ENCODE results near the gene DNALI1.
"Not testable (repeated sequence)": the region's sequence is repeated elsewhere in the genome, so short reads cannot be mapped to it uniquely, and the experiment has no call there.

Gene DNALI1

DNA sequence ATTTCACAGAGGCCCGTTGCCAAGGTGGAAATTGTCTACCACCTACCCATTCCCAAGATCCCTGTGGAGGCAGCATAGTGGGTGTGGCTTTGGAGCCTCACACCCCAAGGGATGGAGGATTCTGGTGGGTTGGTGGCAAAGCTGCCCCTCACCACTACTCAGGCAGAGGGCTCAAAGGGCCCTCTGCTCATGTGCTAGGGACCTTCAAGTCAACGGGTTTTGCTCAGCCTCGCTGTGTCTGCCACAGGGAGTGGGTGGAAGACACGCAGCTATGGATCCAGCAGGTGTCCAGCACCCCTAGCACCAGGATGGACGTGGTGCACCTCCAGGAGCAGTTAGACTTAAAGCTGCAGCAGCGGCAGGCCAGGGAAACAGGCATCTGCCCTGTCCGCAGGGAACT is 2.3 kb downstream of the DNALI1 start:
- Histone ChIP-seq H3K36me3 (replicated peaks; ENCODE audit: low read depth, low read length) (no peaks in the 10 kb centered on the region), H3K9me3 (ENCODE audit: insufficient read depth, low read length) (no peaks in the 10 kb centered on the region), H3K79me2 (ENCODE audit: low read length) (peaks cover under 1% of the 10 kb centered on the region; the same call in 1 of the 2 replicates), H3K4me3 (ENCODE audit: low read length) (no peak overlapping the region), H3K4me2 (ENCODE audit: low read length) (no peak overlapping the region), H3K27me3 (ENCODE audit: low read depth, low read length) (no peaks in the 10 kb centered on the region), H4K20me1 (ENCODE audit: insufficient read depth, low read length) (no peaks in the 10 kb centered on the region), H3K4me1 (ENCODE audit: low read length) (no peaks in the 10 kb centered on the region), H3K9ac (ENCODE audit: low read length) (no peak overlapping the region), H2AFZ (ENCODE audit: low read depth, low read length) (no peak overlapping the region), H3K27ac (ENCODE audit: low read length) (no peak overlapping the region)
- TF ChIP-seq EZH2phosphoT487 (IDR thresholded peaks at IDR 0.05; ENCODE audit: low read depth): no peak
- TF ChIP-seq CTCF (IDR thresholded peaks at IDR 0.05; ENCODE audit: low read depth, low read length): no peak

DNA sequence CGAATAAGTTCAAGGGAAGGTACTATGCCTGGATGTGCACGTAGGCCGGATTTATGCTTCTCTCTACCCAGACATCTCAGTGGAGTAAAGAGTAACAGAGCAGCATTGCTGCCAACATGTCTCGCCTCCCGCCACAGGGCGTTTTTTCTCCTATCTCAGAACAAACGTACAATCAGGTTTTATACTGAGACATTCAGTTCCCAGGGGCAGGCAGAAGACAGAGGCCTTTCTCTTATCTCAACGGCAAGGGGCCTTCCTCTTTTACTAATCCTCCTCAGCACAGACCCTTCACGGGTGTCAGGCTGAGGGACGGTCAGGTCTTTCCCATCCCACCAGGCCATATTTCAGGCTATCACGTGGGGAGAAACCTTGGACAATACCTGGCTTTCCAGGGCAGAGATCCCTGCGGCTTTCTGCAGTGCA is 3.2 kb downstream of the DNALI1 start:
- not testable (repeated sequence) for H3K4me1 ChIP-seq (ENCODE audit: low read length); H3K9ac ChIP-seq (ENCODE audit: low read length); H3K4me2 ChIP-seq (ENCODE audit: low read length); H3K27ac ChIP-seq (ENCODE audit: low read length); H3K27me3 ChIP-seq (ENCODE audit: low read depth, low read length); H3K36me3 ChIP-seq (replicated peaks; ENCODE audit: low read depth, low read length); H2AFZ ChIP-seq (ENCODE audit: low read depth, low read length); H3K4me3 ChIP-seq (ENCODE audit: low read length); H3K9me3 ChIP-seq (ENCODE audit: insufficient read depth, low read length); H3K79me2 ChIP-seq (ENCODE audit: low read length); H4K20me1 ChIP-seq (ENCODE audit: insufficient read depth, low read length)

- no peaks in the 10 kb centered on the region for H3K36me3 ChIP-seq (replicated peaks; ENCODE audit: low read depth, low read length)
- TF ChIP-seq CTCF (IDR thresholded peaks at IDR 0.05; ENCODE audit: low read depth, low read length) (no peak), EZH2phosphoT487 (IDR thresholded peaks at IDR 0.05; ENCODE audit: low read depth) (no peak)
- H2AFZ ChIP-seq (ENCODE audit: low read depth, low read length): no peak overlapping the region
- no peak overlapping the region for H3K27ac ChIP-seq (ENCODE audit: low read length)
- H3K9ac ChIP-seq (ENCODE audit: low read length): no peak overlapping the region
- H3K4me2 ChIP-seq (ENCODE audit: low read length): no peak overlapping the region
- no peaks in the 10 kb centered on the region for H3K9me3 ChIP-seq (ENCODE audit: insufficient read depth, low read length)
- no peaks in the 10 kb centered on the region for H3K27me3 ChIP-seq (ENCODE audit: low read depth, low read length)
- H4K20me1 ChIP-seq (ENCODE audit: insufficient read depth, low read length): no peaks in the 10 kb centered on the region
- no peak overlapping the region for H3K4me3 ChIP-seq (ENCODE audit: low read length)
- no peaks in the 10 kb centered on the region for H3K79me2 ChIP-seq (ENCODE audit: low read length)
- H3K4me1 ChIP-seq (ENCODE audit: low read length): no peaks in the 10 kb centered on the region
These were observed 3.8 kb downstream of the DNALI1 start for GRCh38 chr1:37560401-37561132.

DNA sequence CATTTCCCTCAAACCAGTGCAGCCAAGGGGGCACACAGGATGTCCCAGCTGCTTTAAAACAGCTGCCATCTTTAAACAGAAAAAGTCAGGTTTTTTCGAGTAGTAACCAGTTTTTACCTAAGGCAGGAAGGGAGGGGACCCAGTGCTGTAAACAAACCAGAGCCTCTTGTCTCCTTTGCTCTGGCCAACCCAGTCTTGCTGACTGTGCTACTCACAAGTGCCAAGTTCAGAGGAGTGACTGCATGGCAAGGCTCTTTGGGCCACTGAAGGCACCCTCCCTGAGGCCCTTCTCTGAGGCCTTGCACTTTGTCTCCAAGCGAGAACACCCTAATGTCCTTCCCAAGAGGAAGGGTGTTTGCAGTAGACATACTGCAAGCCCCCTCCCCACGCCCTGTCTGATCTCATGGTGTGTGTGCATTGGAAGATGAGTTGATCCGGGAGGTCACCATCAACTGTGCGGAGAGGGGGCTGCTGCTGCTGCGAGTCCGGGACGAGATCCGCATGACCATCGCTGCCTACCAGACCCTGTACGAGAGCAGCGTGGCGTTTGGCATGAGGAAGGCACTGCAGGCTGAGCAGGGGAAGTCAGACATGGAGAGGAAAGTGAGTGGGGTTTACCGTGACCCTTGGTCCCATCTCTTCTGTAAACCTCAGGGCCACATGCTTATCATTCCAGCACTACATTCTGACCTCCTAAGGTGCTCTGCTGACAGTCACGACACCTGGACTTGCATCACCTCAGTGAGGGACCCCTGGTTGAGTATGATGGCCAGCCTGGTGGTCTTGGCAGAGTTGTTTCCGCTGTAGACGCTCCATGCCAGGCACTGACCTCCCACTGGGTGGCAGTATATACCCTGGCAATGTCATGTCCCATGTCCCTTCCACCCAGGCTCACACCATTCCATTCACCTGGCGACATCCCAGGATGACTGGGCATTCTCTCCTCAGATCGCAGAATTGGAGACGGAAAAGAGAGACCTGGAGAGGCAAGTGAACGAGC is 4.7 kb downstream of the DNALI1 start:
- H3K9me3 ChIP-seq (ENCODE audit: insufficient read depth, low read length): no peaks in the 10 kb centered on the region
- no peak overlapping the region for H3K27ac ChIP-seq (ENCODE audit: low read length)
- no peak overlapping the region for H3K9ac ChIP-seq (ENCODE audit: low read length)
- no peaks in the 10 kb centered on the region for H4K20me1 ChIP-seq (ENCODE audit: insufficient read depth, low read length)
- no peaks in the 10 kb centered on the region for H3K4me1 ChIP-seq (ENCODE audit: low read length)
- no peaks in the 10 kb centered on the region for H3K27me3 ChIP-seq (ENCODE audit: low read depth, low read length)
- no peak overlapping the region for H3K4me3 ChIP-seq (ENCODE audit: low read length)
- H2AFZ ChIP-seq (ENCODE audit: low read depth, low read length): no peak overlapping the region
- peak; percentile 64 for TF ChIP-seq CTCF (IDR thresholded peaks at IDR 0.05; ENCODE audit: low read depth, low read length)
- TF ChIP-seq EZH2phosphoT487 (IDR thresholded peaks at IDR 0.05; ENCODE audit: low read depth): no peak
- no peak overlapping the region for H3K4me2 ChIP-seq (ENCODE audit: low read length)
- H3K36me3 ChIP-seq (replicated peaks; ENCODE audit: low read depth, low read length): peaks cover 8% of the 10 kb centered on the region
- H3K79me2 ChIP-seq (ENCODE audit: low read length): no peaks in the 10 kb centered on the region
